ENCODE results near the gene MARCO. TPM values are rescaled to one million over a fixed set of nuclear protein-coding genes. Genes with fewer than 3 reads are reported as not detected.
A peak's percentile ranks its signal among the peaks of the same experiment; 100 is the strongest.

MARCO gene
- total RNA-seq, 1 donor from 2014 or later = not detected

DNA sequence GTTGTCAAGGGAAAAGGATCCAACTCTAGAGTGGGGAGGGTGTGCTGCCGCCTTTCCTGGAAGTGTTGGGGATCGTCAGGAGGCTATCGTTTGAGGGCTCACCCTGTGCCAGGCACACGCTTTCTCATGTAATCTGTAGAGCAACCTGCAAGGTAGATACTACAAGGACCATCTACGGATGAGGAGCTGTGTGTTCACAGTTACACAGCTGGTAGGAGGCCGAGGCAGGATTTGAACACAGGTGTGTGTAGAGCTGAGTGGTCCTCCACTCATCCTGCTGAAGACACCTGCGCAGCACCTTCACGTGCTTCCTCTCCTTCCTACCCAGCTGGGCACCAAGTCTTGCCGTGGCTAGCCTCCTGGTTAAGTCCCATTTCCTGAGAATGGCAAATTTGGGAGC lies 68.3 kb downstream of the MARCO start:
- Mint-ChIP-seq H3K4me3 (ENCODE audit: unreplicated experiment) (no peak overlapping the region), H3K4me1 (ENCODE audit: low read depth, unreplicated experiment) (no peaks in the 10 kb centered on the region), H3K9me3 (ENCODE audit: unreplicated experiment) (peaks cover 5% of the 10 kb centered on the region), H3K27me3 (ENCODE audit: low read depth, unreplicated experiment) (peaks cover 68% of the 10 kb centered on the region), H3K36me3 (ENCODE audit: low read depth, unreplicated experiment) (no peaks in the 10 kb centered on the region), H3K27ac (ENCODE audit: unreplicated experiment) (no peak overlapping the region)
- H3K27me3 ChIP-seq (ENCODE audit: insufficient read depth, low read length) = peaks cover 5% of the 10 kb centered on the region
- no peak overlapping the region for H3K4me3 ChIP-seq (ENCODE audit: insufficient read depth, low read depth, low read length)
- H3K79me2 ChIP-seq (ENCODE audit: insufficient read depth, low read length) = no peaks in the 10 kb centered on the region
- H3K36me3 ChIP-seq (ENCODE audit: insufficient read depth, low read length) = no peaks in the 10 kb centered on the region
- no peak overlapping the region for H3K4me2 ChIP-seq (ENCODE audit: low read length)
- H3K9me3 ChIP-seq (ENCODE audit: insufficient read depth, low read depth, low read length) = no peaks in the 10 kb centered on the region
- H3K4me1 ChIP-seq (ENCODE audit: insufficient read depth, low read length) = no peaks in the 10 kb centered on the region
- TF ChIP-seq, protein P1, sequence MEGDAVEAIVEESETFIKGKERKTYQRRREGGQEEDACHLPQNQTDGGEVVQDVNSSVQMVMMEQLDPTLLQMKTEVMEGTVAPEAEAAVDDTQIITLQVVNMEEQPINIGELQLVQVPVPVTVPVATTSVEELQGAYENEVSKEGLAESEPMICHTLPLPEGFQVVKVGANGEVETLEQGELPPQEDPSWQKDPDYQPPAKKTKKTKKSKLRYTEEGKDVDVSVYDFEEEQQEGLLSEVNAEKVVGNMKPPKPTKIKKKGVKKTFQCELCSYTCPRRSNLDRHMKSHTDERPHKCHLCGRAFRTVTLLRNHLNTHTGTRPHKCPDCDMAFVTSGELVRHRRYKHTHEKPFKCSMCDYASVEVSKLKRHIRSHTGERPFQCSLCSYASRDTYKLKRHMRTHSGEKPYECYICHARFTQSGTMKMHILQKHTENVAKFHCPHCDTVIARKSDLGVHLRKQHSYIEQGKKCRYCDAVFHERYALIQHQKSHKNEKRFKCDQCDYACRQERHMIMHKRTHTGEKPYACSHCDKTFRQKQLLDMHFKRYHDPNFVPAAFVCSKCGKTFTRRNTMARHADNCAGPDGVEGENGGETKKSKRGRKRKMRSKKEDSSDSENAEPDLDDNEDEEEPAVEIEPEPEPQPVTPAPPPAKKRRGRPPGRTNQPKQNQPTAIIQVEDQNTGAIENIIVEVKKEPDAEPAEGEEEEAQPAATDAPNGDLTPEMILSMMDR (IDR thresholded peaks at IDR 0.05; ENCODE audit: insufficient read depth, low read depth, low read length) = no peak
- no peak for TF ChIP-seq EZH2 (IDR thresholded peaks at IDR 0.05; ENCODE audit: insufficient read depth, low read length)
- FAIRE-seq (no peak), DNase-seq (ENCODE audit: low read depth) (no peak)
- H4K20me1 ChIP-seq (ENCODE audit: insufficient read depth, low read length) = no peaks in the 10 kb centered on the region
- H2AFZ ChIP-seq (ENCODE audit: low read depth, low read length) = no peak overlapping the region
- no peak overlapping the region for H3K9ac ChIP-seq (ENCODE audit: low read length)
- H3K27ac ChIP-seq (ENCODE audit: low read depth, low read length) = no peak overlapping the region

DNA sequence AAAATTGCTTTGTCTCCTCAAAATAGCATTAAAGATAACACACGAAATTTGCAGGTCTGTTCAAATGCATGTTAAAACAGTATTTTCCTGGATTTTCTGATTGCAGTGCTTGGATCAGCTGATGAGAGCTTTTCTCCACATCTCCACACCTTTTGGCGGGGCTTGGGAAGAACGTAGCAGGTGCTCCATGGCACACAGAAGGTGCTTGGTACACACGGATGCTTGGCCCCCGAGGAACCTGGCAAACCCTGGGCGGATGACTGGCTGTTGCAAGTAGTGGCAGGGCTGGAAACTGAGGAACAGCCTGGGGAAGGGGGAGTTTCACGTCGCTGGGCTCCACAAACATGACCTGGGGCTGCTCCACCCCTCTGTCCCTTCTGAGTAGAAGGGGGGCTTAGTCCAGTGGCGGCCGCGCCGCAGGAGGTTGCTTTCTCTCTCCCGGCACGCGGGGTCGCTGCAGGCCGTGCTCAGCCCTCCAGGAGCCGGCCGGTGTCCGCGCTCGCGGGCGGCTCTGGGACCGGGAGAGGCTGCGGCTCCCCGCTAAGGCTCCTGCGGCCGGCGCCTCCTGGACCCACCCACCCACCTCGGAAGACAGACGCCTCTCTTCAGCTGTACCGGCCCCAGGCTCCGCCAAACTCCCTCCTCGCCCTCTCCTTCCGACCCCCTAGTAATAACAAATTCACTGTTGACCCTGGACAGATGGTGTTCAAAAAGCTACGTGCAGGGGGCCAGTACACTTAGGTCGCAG lies 69.3 kb downstream of the MARCO start:
- Mint-ChIP-seq H3K27ac (ENCODE audit: unreplicated experiment) (no peak overlapping the region), H3K4me1 (ENCODE audit: low read depth, unreplicated experiment) (no peaks in the 10 kb centered on the region), H3K9me3 (ENCODE audit: unreplicated experiment) (peaks cover 5% of the 10 kb centered on the region), H3K36me3 (ENCODE audit: low read depth, unreplicated experiment) (no peaks in the 10 kb centered on the region), H3K27me3 (ENCODE audit: low read depth, unreplicated experiment) (peaks cover 68% of the 10 kb centered on the region), H3K4me3 (ENCODE audit: unreplicated experiment) (no peak overlapping the region)
- H3K4me3 ChIP-seq (ENCODE audit: insufficient read depth, low read depth, low read length) = no peak overlapping the region
- H3K4me1 ChIP-seq (ENCODE audit: insufficient read depth, low read length) = no peaks in the 10 kb centered on the region
- FAIRE-seq (no peak), DNase-seq (ENCODE audit: low read depth) (peak; percentile 9)
- H3K36me3 ChIP-seq (ENCODE audit: insufficient read depth, low read length) = no peaks in the 10 kb centered on the region
- peaks cover 5% of the 10 kb centered on the region for H3K27me3 ChIP-seq (ENCODE audit: insufficient read depth, low read length)
- TF ChIP-seq, protein P1 (IDR thresholded peaks at IDR 0.05; ENCODE audit: insufficient read depth, low read depth, low read length) = peak; percentile 31
- TF ChIP-seq EZH2 (IDR thresholded peaks at IDR 0.05; ENCODE audit: insufficient read depth, low read length) = no peak
- H3K27ac ChIP-seq (ENCODE audit: low read depth, low read length) = no peak overlapping the region
- H4K20me1 ChIP-seq (ENCODE audit: insufficient read depth, low read length) = no peaks in the 10 kb centered on the region
- peak overlapping the region; percentile 60 for H3K4me2 ChIP-seq (ENCODE audit: low read length)
- no peaks in the 10 kb centered on the region for H3K9me3 ChIP-seq (ENCODE audit: insufficient read depth, low read depth, low read length)
- no peaks in the 10 kb centered on the region for H3K79me2 ChIP-seq (ENCODE audit: insufficient read depth, low read length)
- H3K9ac ChIP-seq (ENCODE audit: low read length) = no peak overlapping the region
- no peak overlapping the region for H2AFZ ChIP-seq (ENCODE audit: low read depth, low read length)

DNA sequence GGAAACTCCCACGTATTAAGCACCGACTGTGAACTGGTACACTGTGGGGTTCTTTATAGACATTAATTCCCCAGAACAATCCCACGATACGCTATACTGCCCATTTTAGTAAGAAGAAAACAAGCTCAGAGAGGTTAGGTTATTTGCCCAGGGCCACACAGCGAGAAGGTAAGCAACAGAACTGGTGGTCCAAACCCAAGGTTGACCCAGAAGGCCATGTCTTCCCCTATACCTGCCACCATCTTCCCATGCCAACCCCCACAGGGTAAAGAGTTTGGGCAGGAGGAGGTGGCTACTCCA lies 69.9 kb downstream of the MARCO start:
- Histone ChIP-seq H4K20me1 (ENCODE audit: insufficient read depth, low read length) (no peaks in the 10 kb centered on the region), H3K27me3 (ENCODE audit: insufficient read depth, low read length) (peaks cover 5% of the 10 kb centered on the region), H3K4me2 (ENCODE audit: low read length) (peak overlapping the region; percentile 60), H3K9me3 (ENCODE audit: insufficient read depth, low read depth, low read length) (no peaks in the 10 kb centered on the region), H3K27ac (ENCODE audit: low read depth, low read length) (no peak overlapping the region), H3K4me3 (ENCODE audit: insufficient read depth, low read depth, low read length) (no peak overlapping the region), H3K79me2 (ENCODE audit: insufficient read depth, low read length) (no peaks in the 10 kb centered on the region), H3K9ac (ENCODE audit: low read length) (no peak overlapping the region), H3K4me1 (ENCODE audit: insufficient read depth, low read length) (no peaks in the 10 kb centered on the region), H2AFZ (ENCODE audit: low read depth, low read length) (no peak overlapping the region), H3K36me3 (ENCODE audit: insufficient read depth, low read length) (no peaks in the 10 kb centered on the region)
- Mint-ChIP-seq H3K27me3 (ENCODE audit: low read depth, unreplicated experiment) (peaks cover 65% of the 10 kb centered on the region), H3K27ac (ENCODE audit: unreplicated experiment) (no peak overlapping the region), H3K9me3 (ENCODE audit: unreplicated experiment) (peaks cover 5% of the 10 kb centered on the region), H3K4me3 (ENCODE audit: unreplicated experiment) (no peak overlapping the region), H3K36me3 (ENCODE audit: low read depth, unreplicated experiment) (no peaks in the 10 kb centered on the region), H3K4me1 (ENCODE audit: low read depth, unreplicated experiment) (no peaks in the 10 kb centered on the region)
- TF ChIP-seq EZH2 (IDR thresholded peaks at IDR 0.05; ENCODE audit: insufficient read depth, low read length) = no peak
- TF ChIP-seq, protein P1 (IDR thresholded peaks at IDR 0.05; ENCODE audit: insufficient read depth, low read depth, low read length) = no peak
- DNase-seq (ENCODE audit: low read depth) (no peak), FAIRE-seq (no peak)

All from astrocyte (in vitro differentiated cells and primary cell).